Germinal center (tissue), 1 donor: Measurements from ENCODE around the gene SIRT3.

Experiments used
- DNase-seq: peaks from one replicate; pipeline ENCODE4 v3.0.0; 2012; ENCODE audit warnings: mixed read lengths, low spot score

Gene SIRT3

GRCh38 chr11:235997-236773 is at the start of gene SIRT3:
SIRT3 (minus strand) TSS chr11:236342; CDS start chr11:236328, 14 bp downstream.
- peak; percentile 96 for DNase-seq

- no peak for DNase-seq
Measured at GRCh38 chr11:285894-286220, 49.7 kb upstream of the SIRT3 start.

- no peak for DNase-seq
Measured at GRCh38 chr11:285021-285893, 49.1 kb upstream of the SIRT3 start.

GRCh38 chr11:284105-285020 is 48.2 kb upstream of the SIRT3 start:
- no peak for DNase-seq

GRCh38 chr11:283405-284104 is 47.4 kb upstream of the SIRT3 start:
- DNase-seq, result no peak

GRCh38 chr11:282630-283360 is 46.7 kb upstream of the SIRT3 start:
- DNase-seq, result no peak

GRCh38 chr11:282171-282570 is 46.0 kb upstream of the SIRT3 start:
- DNase-seq, result no peak

- DNase-seq, result no peak
Measured at GRCh38 chr11:281486-282161, 45.5 kb upstream of the SIRT3 start.

- no peak for DNase-seq
Measured at GRCh38 chr11:280706-281485, 44.8 kb upstream of the SIRT3 start.

- DNase-seq, result peak; percentile 47
Measured at GRCh38 chr11:279966-280705, 44.0 kb upstream of the SIRT3 start.

GRCh38 chr11:279040-279965 is 43.2 kb upstream of the SIRT3 start:
- no peak for DNase-seq

GRCh38 chr11:278001-278951 is 42.1 kb upstream of the SIRT3 start, which contains the start of gene NLRP6:
NLRP6 (plus strand) TSS chr11:278407; CDS start chr11:278570, 163 bp downstream.
- DNase-seq, result no peak

- DNase-seq, result no peak
Measured at GRCh38 chr11:276219-276618, 40.1 kb upstream of the SIRT3 start.

- no peak for DNase-seq
Measured at GRCh38 chr11:272931-273198, 36.7 kb upstream of the SIRT3 start.

- DNase-seq, result no peak
Measured at GRCh38 chr11:272195-272930, 36.2 kb upstream of the SIRT3 start.

- DNase-seq, result no peak
Measured at GRCh38 chr11:271319-271715, 35.2 kb upstream of the SIRT3 start.
